Duodenal mucosa (tissue), 2 donors: ENCODE data around the gene SPP2.
A peak's percentile ranks its signal among the peaks of the same experiment; 100 is the strongest.

ENCODE experiments used
- H3K27ac ChIP-seq: one replicate; pipeline ENCODE4 v1.7.0; 2013; ENCODE audit warnings: low read depth, low read length
- H3K27me3 ChIP-seq, 2 donors: one replicate each; pipeline ENCODE4 v1.7.0; 2013; ENCODE audit warnings: low read length in 2 of 2, control low read depth in 1 of 2; ENCODE audit not compliant: insufficient read depth in 2 of 2, control insufficient read depth in 1 of 2
- H3K36me3 ChIP-seq, 2 donors: one replicate each; pipeline ENCODE4 v1.7.0; 2013; ENCODE audit warnings: low read length in 2 of 2, control low read depth in 1 of 2; ENCODE audit not compliant: insufficient read depth in 2 of 2, control insufficient read depth in 1 of 2
- H3K4me1 ChIP-seq, 2 donors: one replicate each; pipeline ENCODE4 v1.7.0; 2013; ENCODE audit warnings: low read length in 2 of 2, control low read depth in 1 of 2; ENCODE audit not compliant: insufficient read depth in 2 of 2, control insufficient read depth in 1 of 2
- H3K4me3 ChIP-seq, 2 donors: one replicate each; pipeline ENCODE4 v1.7.0; 2013; ENCODE audit warnings: low read length in 2 of 2, low read depth in 1 of 2
- H3K9ac ChIP-seq, 2 donors: one replicate each; pipeline ENCODE4 v1.7.0; 2013; ENCODE audit warnings: low read length in 2 of 2, low read depth in 1 of 2
- H3K9me3 ChIP-seq, 2 donors: one replicate each; pipeline ENCODE4 v1.7.0; 2013; ENCODE audit warnings: low read length in 2 of 2, control low read depth in 1 of 2; ENCODE audit not compliant: control insufficient read depth in 1 of 2

SPP2 gene

DNA sequence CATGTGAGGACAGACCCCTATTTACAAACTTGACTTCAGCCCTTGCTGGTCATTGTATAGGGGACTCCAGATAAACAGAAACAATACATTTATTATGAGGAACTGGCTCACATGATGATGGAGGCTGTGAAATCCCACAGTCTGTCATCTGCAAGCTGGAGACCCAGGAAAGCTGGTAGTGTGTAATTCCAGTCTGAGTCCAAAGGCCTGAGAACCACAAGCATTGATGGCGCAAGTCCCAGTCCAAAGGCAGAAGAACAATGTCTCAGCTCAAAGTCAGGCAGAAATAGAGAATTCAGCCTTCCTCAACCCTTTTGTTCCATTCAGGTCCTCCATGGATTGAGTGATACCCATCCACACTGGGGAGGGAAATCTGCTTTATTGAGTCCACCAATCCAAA is 28.1 kb upstream of the SPP2 start:
- Histone ChIP-seq H3K9ac (no peak overlapping the region), H3K36me3 (no peaks in the 10 kb centered on the region), H3K4me1 (no peaks in the 10 kb centered on the region), H3K4me3 (no peak overlapping the region), H3K9me3 (no peaks in the 10 kb centered on the region), H3K27ac (no peak overlapping the region), H3K27me3 (no peaks in the 10 kb centered on the region)

DNA sequence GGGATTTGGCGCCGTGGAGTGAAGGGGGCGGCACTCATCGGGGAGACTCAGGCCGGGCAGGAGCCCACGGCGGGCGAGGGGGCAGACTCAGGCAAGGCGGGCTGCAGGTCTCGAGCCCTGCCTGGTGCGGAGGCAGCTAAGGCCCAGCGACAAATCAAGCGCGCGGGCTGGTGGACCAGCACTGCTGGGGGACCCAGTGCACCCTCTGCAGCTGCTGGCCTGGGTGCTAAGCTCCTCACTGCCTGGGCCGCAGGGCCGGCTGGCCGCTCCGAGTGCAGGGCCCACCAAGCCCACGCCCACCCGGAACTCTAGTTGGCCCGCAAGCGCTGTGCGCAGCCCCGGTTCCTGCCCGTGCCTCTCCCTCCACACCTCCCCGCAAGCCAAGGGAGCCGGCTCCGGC is 26.2 kb upstream of the SPP2 start:
- H3K27ac ChIP-seq, result no peak overlapping the region

DNA sequence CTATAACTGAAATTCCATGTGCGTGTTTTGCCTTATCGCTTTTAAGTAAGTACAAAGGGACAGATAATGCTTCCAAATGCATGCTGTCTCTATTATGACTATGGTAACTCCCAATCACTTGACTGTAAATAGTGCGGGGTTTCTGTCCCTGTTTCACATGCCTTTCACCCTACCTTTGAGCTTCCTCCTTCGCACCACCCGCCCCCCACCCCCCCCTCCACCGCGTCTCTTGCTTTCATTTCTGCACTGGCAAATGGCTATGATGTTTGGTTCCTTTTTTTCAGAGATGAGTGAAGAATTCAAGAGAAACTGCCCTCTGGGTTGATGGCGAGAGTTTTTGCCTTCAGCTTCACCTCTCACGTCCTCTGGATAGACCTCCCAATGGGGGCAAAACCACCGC is 25.0 kb upstream of the SPP2 start:
- H3K27me3 ChIP-seq, result no peaks in the 10 kb centered on the region
- H3K27ac ChIP-seq, result no peak overlapping the region
- no peaks in the 10 kb centered on the region for H3K9me3 ChIP-seq
- H3K4me3 ChIP-seq, result peak overlapping the region; percentile 17 to 63
- no peaks in the 10 kb centered on the region for H3K36me3 ChIP-seq
- no peaks in the 10 kb centered on the region for H3K4me1 ChIP-seq
- H3K9ac ChIP-seq, result no peak overlapping the region

More for the DNA sequence above, 26.2 kb upstream of the SPP2 start:
- no peaks in the 10 kb centered on the region for H3K4me1 ChIP-seq
- no peak overlapping the region for H3K9ac ChIP-seq
- no peaks in the 10 kb centered on the region for H3K36me3 ChIP-seq
- H3K9me3 ChIP-seq, result no peaks in the 10 kb centered on the region
- no peak overlapping the region for H3K4me3 ChIP-seq
- no peaks in the 10 kb centered on the region for H3K27me3 ChIP-seq

DNA sequence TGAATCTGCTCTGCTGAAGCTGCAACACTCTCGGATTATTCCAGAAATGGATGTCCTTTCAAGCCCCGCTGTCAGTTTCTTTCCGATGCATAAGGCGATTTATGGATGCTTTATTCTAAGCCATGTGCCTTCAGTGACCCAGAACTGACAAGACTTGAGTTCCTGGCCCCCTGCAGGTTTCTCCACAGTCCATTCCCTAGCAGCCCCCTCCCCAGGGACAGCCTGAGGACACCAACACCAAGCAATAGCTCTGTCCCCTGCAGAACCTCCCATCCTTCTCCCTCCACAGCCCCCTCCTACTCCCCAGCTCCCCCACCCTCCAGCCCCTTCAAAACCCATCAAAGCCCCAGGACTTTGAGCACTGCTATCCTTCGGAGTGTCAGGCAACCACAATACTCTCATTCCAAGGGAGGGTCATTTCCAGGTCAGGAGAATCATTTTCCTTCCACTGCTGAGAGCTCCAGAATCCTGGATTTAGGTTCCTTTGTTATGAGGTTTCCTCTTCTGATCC is 24.6 kb upstream of the SPP2 start:
- H3K27me3 ChIP-seq, result peaks cover 2 to 3% of the 10 kb centered on the region in 2 donors
- H3K27ac ChIP-seq, result no peak overlapping the region
- H3K9ac ChIP-seq, result no peak overlapping the region
- H3K36me3 ChIP-seq, result no peaks in the 10 kb centered on the region
- peak overlapping the region; percentile 17 to 63 for H3K4me3 ChIP-seq
- no peaks in the 10 kb centered on the region for H3K9me3 ChIP-seq
- H3K4me1 ChIP-seq, result no peaks in the 10 kb centered on the region

DNA sequence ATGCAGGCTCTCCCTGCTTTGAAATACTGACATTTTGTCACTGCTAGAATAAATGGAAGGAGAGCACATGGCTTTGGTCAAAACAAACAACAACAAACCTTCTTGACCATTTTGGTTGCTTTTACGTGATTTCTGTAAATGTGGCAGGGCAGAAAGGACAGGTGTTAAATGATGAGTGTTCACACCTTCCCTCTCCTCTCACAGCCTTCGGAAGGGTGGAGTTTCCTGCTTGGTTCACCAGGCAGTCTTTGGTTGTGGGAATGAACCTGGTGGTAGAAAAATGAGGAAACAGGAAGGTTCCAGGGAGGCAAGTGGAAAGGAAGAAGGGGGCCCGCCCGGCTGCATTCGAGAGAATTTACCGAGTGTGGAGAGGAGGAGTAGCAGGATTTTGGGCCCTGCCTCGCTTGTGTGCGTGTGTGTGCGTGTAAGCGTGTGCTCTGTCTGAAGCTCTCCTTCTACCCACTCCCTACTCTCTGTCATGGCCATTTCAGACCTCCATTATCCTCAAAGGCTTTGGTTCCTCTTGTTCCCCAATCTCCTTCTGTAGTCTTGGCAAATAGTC is 23.7 kb upstream of the SPP2 start:
- Histone ChIP-seq H3K36me3 (no peaks in the 10 kb centered on the region), H3K4me3 (no peak overlapping the region), H3K9ac (no peak overlapping the region), H3K9me3 (no peaks in the 10 kb centered on the region), H3K27ac (no peak overlapping the region), H3K4me1 (no peaks in the 10 kb centered on the region), H3K27me3 (peaks cover 3 to 5% of the 10 kb centered on the region in 2 donors)

DNA sequence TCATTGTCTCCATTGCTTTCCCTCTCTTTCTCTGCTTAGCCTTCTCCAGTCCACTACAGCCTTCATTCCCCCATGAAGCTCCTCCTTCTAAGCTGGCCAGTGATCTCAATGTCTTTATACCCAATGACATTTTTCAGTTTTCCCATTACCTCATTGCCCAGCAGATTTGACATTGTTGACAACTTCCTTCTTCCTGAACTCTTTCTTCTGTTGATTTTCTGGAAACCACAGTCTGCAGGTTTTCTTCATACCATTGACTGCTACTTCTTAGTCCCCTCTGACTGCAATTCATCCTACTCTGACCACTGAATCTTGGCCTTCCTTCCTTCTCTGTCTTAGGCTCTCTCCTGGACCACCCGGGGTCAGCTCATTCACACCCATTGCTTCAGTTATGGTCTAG is 22.9 kb upstream of the SPP2 start:
- no peak overlapping the region for H3K4me3 ChIP-seq
- H3K27me3 ChIP-seq, result peaks cover 3 to 5% of the 10 kb centered on the region in 2 donors
- no peak overlapping the region for H3K9ac ChIP-seq
- no peaks in the 10 kb centered on the region for H3K4me1 ChIP-seq
- H3K27ac ChIP-seq, result no peak overlapping the region
- no peaks in the 10 kb centered on the region for H3K9me3 ChIP-seq
- H3K36me3 ChIP-seq, result no peaks in the 10 kb centered on the region

DNA sequence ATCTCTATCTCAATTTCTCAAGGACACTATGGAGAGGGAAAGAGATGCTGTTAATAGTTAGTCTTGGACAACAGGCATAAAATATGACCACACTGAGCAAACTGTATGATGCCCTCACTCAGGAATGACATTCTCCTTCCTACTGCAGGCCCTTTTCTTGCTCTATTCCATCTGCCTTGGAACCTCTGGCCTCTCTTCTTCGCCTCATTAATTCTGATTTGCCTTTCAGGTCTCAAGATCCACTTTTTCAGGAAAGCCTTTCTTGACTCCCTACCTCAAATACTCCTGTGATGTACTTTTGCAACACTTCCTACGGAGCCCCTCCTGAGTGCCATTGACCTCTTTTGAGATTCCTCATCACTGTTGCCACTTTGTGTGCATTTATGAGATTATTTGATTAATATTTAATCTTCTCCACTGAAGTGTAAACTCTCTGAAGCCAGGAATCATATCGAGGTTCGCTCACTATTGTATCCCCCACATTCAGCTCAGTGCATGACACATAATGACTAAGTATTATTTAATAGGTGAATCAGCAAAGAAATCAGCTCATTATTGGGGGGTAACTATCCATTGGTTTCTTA is 21.3 kb upstream of the SPP2 start:
- no peaks in the 10 kb centered on the region for H3K9me3 ChIP-seq
- peaks cover 3 to 5% of the 10 kb centered on the region in 2 donors for H3K27me3 ChIP-seq
- no peaks in the 10 kb centered on the region for H3K4me1 ChIP-seq
- no peak overlapping the region for H3K27ac ChIP-seq
- H3K4me3 ChIP-seq, result no peak overlapping the region
- no peak overlapping the region for H3K9ac ChIP-seq
- H3K36me3 ChIP-seq, result no peaks in the 10 kb centered on the region

DNA sequence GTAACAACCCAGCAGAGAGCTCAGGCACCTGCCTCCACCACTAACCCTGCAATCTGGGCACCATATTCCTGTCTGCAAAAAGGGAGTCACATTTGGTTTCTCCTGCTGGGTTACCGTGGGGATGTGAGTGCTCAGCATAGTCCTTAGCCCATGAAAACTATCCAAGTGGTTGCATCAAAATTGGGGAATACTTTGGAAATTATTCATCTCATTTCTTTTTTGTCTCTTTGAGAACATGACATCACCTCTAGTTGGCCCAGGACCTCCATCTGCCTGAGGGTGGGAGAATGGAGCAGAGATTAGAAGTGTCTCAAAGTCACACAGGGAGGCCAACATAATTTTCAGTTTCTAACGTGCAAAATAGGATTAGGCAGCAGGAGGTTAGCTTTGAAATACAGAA is 19.3 kb upstream of the SPP2 start:
- Histone ChIP-seq H3K36me3 (no peaks in the 10 kb centered on the region), H3K9me3 (no peaks in the 10 kb centered on the region), H3K9ac (no peak overlapping the region), H3K27ac (no peak overlapping the region), H3K4me3 (no peak overlapping the region), H3K27me3 (peaks cover 3 to 5% of the 10 kb centered on the region in 2 donors), H3K4me1 (no peaks in the 10 kb centered on the region)

DNA sequence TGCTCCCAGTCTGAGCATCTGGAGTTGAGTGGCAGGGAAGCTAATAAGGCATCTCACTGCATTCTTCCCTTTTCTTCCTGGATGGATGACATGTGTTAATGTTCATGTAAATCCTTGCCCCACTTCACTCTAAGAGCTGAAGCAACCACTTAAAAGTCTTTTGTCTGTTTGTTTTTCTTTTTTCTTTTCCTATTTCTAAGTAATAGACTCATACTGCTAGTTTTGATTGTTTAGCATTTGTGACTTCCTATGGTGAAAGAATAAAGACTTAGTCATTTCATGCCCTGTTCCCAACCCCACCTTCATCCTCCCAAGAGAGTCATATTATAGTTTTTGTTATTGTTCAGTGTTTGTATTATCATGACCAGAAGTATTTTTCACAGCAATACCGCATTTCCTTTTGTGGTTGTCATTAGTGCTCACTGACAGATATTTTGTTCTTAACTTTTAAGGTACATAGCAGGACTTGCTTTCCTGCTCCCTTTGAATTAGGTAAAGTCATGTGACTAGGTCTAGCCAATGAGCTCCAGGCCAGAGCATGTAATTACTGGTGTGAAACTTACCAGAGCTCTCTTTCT is 18.1 kb upstream of the SPP2 start:
- H3K4me3 ChIP-seq, result no peak overlapping the region
- H3K9me3 ChIP-seq, result no peaks in the 10 kb centered on the region
- peaks cover 3 to 5% of the 10 kb centered on the region in 2 donors for H3K27me3 ChIP-seq
- H3K36me3 ChIP-seq, result no peaks in the 10 kb centered on the region
- H3K9ac ChIP-seq, result no peak overlapping the region
- H3K4me1 ChIP-seq, result no peaks in the 10 kb centered on the region
- no peak overlapping the region for H3K27ac ChIP-seq

DNA sequence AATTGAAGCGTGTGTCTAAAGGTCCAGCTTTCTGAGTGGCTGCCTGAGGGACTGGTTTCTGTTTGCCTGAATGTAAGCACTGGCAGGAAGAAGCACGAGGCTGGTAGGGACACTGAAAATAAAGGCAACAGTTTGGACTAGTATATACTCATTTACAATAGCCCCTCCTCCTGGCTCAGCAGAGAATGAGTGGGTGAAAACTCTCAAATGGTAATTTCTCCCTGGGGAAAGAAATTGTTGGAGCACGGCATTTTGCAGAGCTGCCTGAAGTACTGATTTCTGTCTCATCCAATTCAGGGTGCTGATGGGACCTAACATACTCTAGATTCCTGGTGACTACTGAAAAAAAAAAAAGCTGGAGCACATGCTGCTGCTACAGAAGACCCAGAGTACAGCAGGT is 17.3 kb upstream of the SPP2 start:
- peaks cover 3 to 5% of the 10 kb centered on the region in 2 donors for H3K27me3 ChIP-seq
- H3K9me3 ChIP-seq, result no peaks in the 10 kb centered on the region
- no peak overlapping the region for H3K27ac ChIP-seq
- no peak overlapping the region for H3K9ac ChIP-seq
- H3K4me1 ChIP-seq, result no peaks in the 10 kb centered on the region
- H3K4me3 ChIP-seq, result no peak overlapping the region
- no peaks in the 10 kb centered on the region for H3K36me3 ChIP-seq
